Peyer's patch (tissue), 4 donors: ENCODE data around the gene TNFRSF8.

Experiments used
- POLR2A ChIP-seq, 2 donors: fragments of 450-650 bp; IDR thresholded peaks; one replicate each; pipeline ENCODE4 v1.5.1; 2017; ENCODE audit warnings: antibody characterized with exemption in 2 of 2, mild to moderate bottlenecking in 2 of 2, moderate library complexity in 2 of 2
- TF ChIP-seq, protein P1 (sequence below), 6 experiments: fragments of 450-650 bp in 4 of 6; fragments of 200-600 bp in 2 of 6; sonication (generic) in 1 of 6; IDR thresholded peaks; one replicate each; pipeline ENCODE4 v1.5.1; 2017 to 2019; ENCODE audit warnings: antibody characterized with exemption in 6 of 6, mild to moderate bottlenecking in 3 of 6, moderate library complexity in 1 of 6

GRCh38 chr1:12129624-12130023 lies 66.5 kb downstream of the TNFRSF8 start:
- TF ChIP-seq, protein P1, sequence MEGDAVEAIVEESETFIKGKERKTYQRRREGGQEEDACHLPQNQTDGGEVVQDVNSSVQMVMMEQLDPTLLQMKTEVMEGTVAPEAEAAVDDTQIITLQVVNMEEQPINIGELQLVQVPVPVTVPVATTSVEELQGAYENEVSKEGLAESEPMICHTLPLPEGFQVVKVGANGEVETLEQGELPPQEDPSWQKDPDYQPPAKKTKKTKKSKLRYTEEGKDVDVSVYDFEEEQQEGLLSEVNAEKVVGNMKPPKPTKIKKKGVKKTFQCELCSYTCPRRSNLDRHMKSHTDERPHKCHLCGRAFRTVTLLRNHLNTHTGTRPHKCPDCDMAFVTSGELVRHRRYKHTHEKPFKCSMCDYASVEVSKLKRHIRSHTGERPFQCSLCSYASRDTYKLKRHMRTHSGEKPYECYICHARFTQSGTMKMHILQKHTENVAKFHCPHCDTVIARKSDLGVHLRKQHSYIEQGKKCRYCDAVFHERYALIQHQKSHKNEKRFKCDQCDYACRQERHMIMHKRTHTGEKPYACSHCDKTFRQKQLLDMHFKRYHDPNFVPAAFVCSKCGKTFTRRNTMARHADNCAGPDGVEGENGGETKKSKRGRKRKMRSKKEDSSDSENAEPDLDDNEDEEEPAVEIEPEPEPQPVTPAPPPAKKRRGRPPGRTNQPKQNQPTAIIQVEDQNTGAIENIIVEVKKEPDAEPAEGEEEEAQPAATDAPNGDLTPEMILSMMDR (IDR thresholded peaks at IDR 0.05), result no peak
- no peak for TF ChIP-seq POLR2A (IDR thresholded peaks at IDR 0.05)
